Measurements from ENCODE around the gene MTHFD1L. TPM values are rescaled to one million over a fixed set of nuclear protein-coding genes. Genes with fewer than 3 reads are reported as not detected.

The MTHFD1L gene
- total and polyA plus RNA-seq, 10 donors = 6.7 to 32.1 (median 13.1) TPM

- Histone ChIP-seq H3K4me3 (no peak overlapping the region), H3K27ac (peak overlapping the region in 1 of 8 donors; percentile 23), H3K27me3 (replicated peaks in 1 of 7) (no peaks in the 10 kb centered on the region), H3K36me3 (peaks cover 0 to 17% (median 0%) of the 10 kb centered on the region in 6 donors), H3K4me1 (peaks cover 0 to 19% (median 1%) of the 10 kb centered on the region in 6 donors), H3K9me3 (no peaks in the 10 kb centered on the region)
- no peak for TF ChIP-seq POLR2AphosphoS5 (IDR thresholded peaks at IDR 0.05)
- no peak for TF ChIP-seq POLR2A (IDR thresholded peaks at IDR 0.05)
- TF ChIP-seq CTCF (IDR thresholded peaks at IDR 0.05 in 8 of 11, conservative IDR thresholded peaks at IDR 0.05 in 3 of 11) = no peak
- DNase-seq = no peak
- intact Hi-C loops (cut with DNase I; ENCODE audit: low total_unique reads) = no loop called here
- 70 to 86% (median 79%) methylated on average over 9 of the region's 9 CpGs for WGBS, 5 donors
Observed at GRCh38 chr6:150878347-150879213, 13.1 kb downstream of the MTHFD1L start.

- no peak overlapping the region for H3K4me3 ChIP-seq
- no peaks in the 10 kb centered on the region for H3K27me3 ChIP-seq (replicated peaks in 1 of 7)
- no peak for DNase-seq
- H3K27ac ChIP-seq = no peak overlapping the region
- H3K36me3 ChIP-seq = peaks cover 0 to 28% (median 0%) of the 10 kb centered on the region in 6 donors
- no peaks in the 10 kb centered on the region for H3K9me3 ChIP-seq
- peaks cover 0 to 19% (median 1%) of the 10 kb centered on the region in 6 donors for H3K4me1 ChIP-seq
- intact Hi-C loops (cut with DNase I; ENCODE audit: low total_unique reads) = no loop called here
- TF ChIP-seq POLR2A (IDR thresholded peaks at IDR 0.05) (no peak), POLR2AphosphoS5 (IDR thresholded peaks at IDR 0.05) (no peak), CTCF (IDR thresholded peaks at IDR 0.05 in 8 of 11, conservative IDR thresholded peaks at IDR 0.05 in 3 of 11) (no peak)
- 95 to 98% (median 96%) methylated on average over 3 of the region's 3 CpGs for WGBS, 5 donors
Observed at GRCh38 chr6:150880336-150880735, 14.8 kb downstream of the MTHFD1L start.

GRCh38 chr6:150881911-150882481 is 16.5 kb downstream of the MTHFD1L start:
- H3K4me1 ChIP-seq = peaks cover 0 to 16% (median 1%) of the 10 kb centered on the region in 6 donors
- H3K4me3 ChIP-seq = no peak overlapping the region
- H3K36me3 ChIP-seq = peaks cover 0 to 40% (median 2%) of the 10 kb centered on the region in 6 donors
- no peaks in the 10 kb centered on the region for H3K27me3 ChIP-seq (replicated peaks in 1 of 7)
- intact Hi-C loops (cut with DNase I; ENCODE audit: low total_unique reads) = no loop called here
- WGBS, 5 donors = 58 to 84% (median 62%) methylated on average over 3 of the region's 3 CpGs
- H3K27ac ChIP-seq = peak overlapping the region in 7 of 8 donors; percentile 48 to 80 (median 73)
- TF ChIP-seq POLR2A (IDR thresholded peaks at IDR 0.05) (no peak), CTCF (IDR thresholded peaks at IDR 0.05 in 8 of 11, conservative IDR thresholded peaks at IDR 0.05 in 3 of 11) (no peak), POLR2AphosphoS5 (IDR thresholded peaks at IDR 0.05) (peak in 1 of 3 donors; percentile 77)
- H3K9me3 ChIP-seq = no peaks in the 10 kb centered on the region
- no peak for DNase-seq

- H3K36me3 ChIP-seq = peaks cover 0 to 49% (median 2%) of the 10 kb centered on the region in 6 donors
- peak overlapping the region in 2 of 8 donors; percentile 66 to 73 for H3K27ac ChIP-seq
- DNase-seq = no peak
- H3K27me3 ChIP-seq (replicated peaks in 1 of 7) = no peaks in the 10 kb centered on the region
- TF ChIP-seq POLR2AphosphoS5 (IDR thresholded peaks at IDR 0.05) = no peak
- no peak for TF ChIP-seq POLR2A (IDR thresholded peaks at IDR 0.05)
- TF ChIP-seq CTCF (IDR thresholded peaks at IDR 0.05 in 8 of 11, conservative IDR thresholded peaks at IDR 0.05 in 3 of 11) = no peak
- 94 to 100% (median 97%) methylated on average over 3 of the region's 3 CpGs for WGBS, 5 donors
- no peaks in the 10 kb centered on the region for H3K9me3 ChIP-seq
- H3K4me1 ChIP-seq = peaks cover 0 to 26% (median 3%) of the 10 kb centered on the region in 6 donors
- H3K4me3 ChIP-seq = no peak overlapping the region
- intact Hi-C loops (cut with DNase I; ENCODE audit: low total_unique reads) = no loop called here
Observed at GRCh38 chr6:150883521-150883920, 18.0 kb downstream of the MTHFD1L start.
